Stimulated activated CD8-positive, alpha-beta memory T cell treated with anti-CD3 and anti-CD28 coated beads, Interleukin-7, amount 100 ng/mL, for 1 hour (primary cell): Measurements from ENCODE around the gene YEATS2.

Source experiments
- DNase-seq, 2 donors: peaks; one replicate each; pipeline ENCODE4 v3.0.0-alpha.2; 2020; ENCODE audit warnings: low read depth in 2 of 2

The YEATS2 gene

GRCh38 chr3:183837390-183837789, 139.8 kb downstream of the YEATS2 start:
- DNase-seq = no peak

DNA sequence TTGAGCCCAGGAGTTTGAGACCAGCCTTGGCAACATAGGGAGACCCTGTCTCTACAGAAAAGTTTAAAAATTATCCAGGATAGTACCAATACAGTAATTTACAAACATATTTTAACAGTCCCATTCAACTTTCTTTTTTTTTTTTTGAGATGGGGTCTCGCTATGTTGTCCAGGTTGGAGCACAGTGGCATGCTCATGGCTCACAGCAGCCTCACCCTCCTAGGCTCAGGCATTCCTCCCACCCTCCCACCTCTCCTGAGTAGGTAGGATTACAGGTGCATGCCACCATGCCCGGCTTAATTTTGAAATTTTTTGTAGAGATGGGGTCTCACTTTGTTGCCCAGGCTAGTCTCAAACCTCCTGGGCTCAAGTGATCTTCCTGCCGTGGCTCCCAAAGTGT, 140.3 kb downstream of the YEATS2 start:
- DNase-seq = no peak

DNA sequence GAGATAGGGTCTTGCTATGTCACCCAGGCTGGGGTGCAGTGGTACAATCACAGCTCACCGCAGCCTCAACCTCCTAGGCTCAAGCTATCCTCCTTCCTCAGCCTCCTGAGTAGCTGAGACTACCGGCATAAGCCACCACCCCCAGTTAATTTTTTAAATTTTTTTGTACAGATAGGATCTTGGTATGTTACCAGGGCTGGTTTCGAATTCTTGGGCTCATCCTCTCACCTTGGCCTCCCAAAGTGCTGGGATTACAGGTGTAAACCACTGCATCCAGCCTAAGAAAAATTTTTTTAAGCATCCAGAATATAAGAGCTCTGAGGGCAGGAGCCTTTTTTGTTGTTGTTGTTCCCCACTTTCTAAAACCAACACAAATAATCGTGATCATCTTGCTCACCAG, 142.2 kb downstream of the YEATS2 start:
- DNase-seq = no peak

DNA sequence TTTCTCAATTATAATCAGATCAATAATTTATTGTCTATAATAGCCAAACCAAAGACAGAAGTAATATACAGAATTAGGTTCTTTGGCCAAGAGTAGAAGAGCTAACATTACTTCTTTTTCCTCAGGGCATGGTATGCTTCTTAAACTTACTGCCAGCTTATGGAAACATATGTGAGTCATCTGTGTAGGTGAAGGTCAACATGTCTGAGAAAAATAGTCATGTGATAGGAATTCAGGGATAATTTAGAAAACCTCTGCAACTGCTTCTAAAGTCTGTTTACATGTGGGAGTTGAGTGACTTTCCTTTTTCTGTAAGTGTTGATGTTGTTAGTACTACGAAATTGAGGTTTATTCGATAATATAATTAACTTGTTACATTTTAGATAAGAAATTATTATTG, 147.0 kb downstream of the YEATS2 start:
- no peak for DNase-seq

DNA sequence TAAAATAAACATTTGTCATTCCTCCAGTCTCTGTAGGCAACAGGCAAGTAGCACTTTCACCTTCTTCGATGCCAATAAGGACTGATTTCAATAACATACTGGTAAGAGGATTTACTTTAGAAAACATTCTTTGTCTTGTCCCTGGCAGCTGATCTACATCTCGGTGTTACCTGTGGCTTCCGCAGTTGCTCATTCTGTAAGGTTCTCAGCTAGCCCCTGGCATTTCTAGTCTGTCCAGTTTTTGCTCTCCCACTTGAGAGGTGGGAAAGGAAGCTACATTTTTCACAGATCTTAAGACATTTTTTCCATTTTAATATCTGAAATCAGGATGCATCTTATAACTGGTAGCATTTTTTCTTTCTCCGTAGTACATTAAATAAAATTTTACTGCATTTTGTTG, 147.5 kb downstream of the YEATS2 start:
- no peak for DNase-seq

DNA sequence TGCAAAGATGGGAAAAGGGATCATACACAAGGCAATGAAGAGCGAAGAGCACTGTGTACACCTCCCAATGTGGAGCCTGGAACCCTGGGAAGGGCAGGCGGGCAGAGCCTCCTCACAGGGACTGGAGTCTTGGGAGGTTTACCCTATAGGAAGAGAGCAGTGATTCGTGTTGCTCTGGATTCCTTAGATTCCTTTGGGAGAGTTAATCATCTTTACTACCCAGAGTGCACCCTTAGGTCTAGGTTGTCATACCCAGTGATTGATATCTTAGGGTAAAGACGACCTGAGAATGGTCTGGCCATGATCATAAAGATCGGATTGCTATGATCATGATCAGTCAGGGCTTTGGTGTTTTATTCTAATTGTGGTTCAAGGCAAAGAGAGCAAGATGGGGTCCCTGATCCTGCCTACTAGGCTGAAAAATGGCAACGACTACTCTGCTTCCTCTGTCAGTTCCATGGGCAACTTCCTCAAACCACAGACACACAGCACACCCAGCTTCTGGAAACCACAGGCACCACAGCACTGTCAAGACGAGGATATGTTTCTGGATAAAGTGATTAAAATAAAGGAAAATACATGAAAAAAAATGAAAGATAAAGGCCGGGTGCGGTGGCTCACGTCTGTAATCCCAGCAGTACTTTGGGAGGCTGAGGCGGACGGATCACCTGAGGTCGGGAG, 148.2 kb downstream of the YEATS2 start:
- no peak for DNase-seq

DNA sequence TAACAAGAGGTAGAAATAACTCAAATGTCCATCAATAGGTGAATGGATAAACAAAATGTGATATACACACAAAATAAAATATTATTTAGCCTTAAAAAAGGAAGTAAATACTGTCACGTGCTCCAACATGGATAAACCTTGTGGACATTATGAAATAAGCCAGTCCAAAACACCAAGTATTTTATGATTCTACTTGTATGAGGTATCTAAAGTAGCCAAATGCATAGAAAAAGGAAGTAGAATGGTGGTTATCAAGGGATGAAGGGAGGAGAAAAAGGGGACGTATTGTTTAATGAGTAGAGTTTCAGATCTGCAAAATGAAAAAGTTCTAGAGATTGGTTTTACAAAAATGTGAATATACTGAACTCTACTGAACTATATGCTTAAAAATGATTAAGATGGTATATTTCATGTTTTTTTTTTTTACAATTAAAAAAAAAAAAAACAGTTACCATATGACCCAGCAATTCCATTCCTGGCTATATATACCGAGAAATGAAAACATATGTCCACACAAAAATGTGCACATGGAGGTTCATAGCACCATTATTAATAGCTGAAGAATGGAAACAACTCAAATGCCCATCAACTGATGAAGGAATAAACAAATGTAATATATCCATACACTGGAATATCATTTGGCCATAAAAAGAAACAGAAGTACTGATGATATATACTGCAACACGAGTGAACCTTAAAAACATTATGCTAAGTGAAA, 156.9 kb downstream of the YEATS2 start:
- no peak for DNase-seq

- no peak for DNase-seq
These were observed 160.3 kb downstream of the YEATS2 start for GRCh38 chr3:183857863-183858262.
